GM19099 (cell line): ENCODE data around the gene IQSEC1.

Source experiments
- POLR2A ChIP-seq: IDR thresholded peaks from 3 replicates; pipeline ENCODE4 v1.6.1; 2011; ENCODE audit warnings: low read depth; ENCODE audit not compliant: insufficient read length; ENCODE audit errors: extremely low read depth

The IQSEC1 gene

DNA sequence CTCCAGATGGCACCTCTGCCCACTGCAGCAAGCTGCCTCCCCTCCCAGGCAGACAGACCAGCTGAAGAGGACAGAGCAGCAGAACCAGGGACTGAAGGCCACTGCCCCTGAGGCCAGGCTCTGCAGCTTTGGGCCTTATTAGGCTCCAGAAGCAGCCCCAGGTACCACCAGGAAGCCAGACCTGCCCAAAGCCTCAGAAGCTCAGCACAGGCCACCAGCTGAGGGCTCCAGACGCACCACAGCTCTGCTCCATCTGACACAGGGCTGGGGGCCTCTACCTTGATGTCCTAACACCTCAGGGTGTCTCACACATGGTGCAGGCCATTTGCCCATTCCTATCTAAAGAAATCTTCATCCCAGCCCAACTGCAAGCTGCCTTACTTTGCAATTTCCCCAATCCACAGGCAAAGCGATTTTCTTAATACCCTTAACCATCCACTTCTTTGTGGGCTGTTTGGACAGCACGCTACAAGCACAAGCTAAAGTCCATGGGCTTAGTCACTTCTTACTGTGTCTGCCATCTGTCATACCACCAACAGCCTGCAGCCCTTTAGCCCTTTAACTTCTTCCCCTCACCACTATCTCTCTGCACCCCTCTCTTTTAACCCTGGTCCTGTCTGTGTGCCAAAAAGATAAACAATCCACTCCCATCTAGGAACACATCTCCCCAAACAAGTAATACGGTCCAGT is 112.1 kb downstream of the IQSEC1 start:
- no peak for TF ChIP-seq POLR2A

DNA sequence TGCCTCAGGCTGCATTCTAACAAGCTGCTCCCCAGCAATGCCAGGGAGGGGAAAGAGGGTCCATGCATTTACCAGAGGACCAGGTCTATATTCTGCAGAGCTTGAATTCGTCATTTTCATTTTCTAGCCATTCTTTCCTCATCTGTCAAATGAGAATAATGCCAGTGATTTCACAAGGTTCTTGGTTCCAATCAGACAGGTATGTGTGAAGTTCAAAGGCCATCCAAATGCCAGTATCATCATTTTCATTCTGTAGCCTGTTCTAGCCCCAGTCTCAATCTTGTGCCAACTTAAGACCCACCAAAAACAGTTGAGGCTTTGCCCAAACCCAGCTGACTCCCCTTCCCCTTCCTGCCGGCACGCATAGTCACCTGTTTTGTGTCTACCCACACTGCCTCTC is 112.7 kb downstream of the IQSEC1 start:
- no peak for TF ChIP-seq POLR2A

DNA sequence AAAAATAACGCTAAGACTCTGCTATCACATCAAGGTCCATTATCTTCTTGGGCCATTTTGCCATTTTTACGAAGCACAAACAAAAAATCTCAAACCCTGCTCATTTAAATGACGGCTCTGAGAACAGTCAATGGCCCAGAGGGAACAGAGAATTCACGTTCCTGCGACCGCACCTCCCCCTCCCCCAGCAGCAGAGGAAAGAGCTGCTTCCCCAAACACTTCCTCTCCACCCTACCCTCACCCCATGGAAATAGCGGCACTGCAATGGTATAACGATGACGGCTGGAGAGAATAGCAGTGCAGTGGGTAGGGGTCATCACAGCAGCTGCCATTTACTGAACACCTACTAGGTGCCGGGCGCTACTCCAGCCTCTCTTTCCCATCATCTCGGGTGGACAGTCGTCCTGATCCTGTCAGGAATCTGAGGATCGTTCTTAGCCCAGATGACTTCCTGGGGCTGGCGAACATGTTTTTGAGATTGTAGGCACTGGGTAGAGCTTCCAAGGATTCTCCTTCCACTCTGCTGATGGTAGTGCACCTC is 113.3 kb downstream of the IQSEC1 start:
- no peak for TF ChIP-seq POLR2A

DNA sequence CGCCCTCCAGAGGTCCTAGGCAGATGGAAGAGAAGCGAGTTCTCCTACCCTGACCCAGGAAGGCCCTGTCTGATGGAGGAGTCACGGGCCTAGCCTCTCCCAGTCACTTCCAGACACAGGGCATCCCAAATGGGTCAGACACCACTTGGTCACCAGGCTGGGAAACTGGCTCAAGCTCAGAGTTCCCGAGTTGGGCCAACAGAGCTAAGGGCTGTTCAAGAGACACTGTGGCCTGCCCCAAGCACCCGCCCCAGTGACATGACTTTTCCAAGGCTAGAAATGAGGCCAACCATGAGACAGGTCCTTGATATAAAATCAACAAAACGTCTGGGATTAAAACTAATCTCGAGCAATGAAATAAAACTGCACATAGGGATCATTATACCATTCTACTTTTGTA is 113.8 kb downstream of the IQSEC1 start:
- no peak for TF ChIP-seq POLR2A

DNA sequence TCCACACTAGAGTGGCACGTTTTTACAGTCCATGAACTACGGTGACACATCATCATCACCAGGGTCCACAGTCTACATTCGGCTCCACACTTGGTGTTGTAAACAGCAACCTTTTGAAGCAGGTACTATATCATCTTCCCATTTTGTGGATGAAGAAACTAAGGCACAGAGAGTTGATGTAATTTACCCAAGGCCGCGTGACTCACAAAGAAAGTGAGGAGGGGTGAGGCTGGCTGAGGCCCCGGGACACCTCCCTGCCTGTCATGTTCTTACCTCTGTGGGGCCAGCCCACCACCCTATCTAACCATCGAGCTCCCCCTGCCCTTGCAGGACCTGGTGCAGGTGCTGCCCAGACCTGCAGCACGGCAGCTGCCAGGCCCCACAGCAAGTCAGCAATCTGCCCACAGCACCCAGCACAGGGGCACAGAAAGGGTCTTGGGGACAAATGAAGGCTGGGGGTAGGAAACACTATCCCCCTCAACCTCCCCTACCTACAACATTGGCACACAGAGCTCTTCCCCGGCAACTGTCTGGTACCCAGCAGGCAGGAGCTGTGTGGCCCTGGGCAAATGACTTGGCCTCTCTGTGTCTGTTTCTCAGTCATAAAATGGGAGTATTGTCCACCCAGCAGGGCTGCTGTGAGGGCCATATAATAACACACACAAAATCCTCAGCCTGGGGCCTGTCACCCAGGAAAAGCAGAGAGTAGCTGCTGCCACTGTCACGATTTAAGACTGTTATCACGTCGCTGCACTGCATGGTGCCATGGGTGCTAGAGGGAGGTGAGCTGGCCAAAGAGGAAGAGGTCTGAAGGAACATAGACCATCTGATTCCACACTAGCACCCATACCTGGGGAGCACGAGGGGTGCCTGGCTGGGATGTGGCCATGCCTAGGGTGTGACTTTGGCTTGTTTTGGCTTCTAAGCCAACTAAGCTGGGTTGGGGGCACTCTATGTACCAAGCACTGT is 115.1 kb downstream of the IQSEC1 start:
- TF ChIP-seq POLR2A = no peak

DNA sequence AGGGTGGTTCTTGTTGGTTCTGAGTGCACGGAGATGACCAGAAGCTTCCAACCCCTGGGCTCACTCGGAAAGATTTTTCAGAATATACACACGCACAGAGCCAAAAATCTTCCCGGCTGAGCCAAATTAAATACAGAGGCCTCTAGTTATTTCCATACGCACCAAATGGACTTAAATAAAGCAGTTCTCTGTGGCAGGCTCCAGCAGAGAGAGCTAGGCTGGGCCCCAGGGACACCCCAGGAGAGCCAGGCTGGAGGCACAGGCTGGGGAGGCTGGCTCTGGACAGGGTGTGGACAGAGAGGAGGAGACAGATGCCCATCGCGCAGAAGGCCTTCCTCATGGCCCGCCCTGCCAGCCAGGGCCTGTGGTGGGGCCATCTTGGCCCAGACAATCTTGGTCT is 115.9 kb downstream of the IQSEC1 start:
- no peak for TF ChIP-seq POLR2A

DNA sequence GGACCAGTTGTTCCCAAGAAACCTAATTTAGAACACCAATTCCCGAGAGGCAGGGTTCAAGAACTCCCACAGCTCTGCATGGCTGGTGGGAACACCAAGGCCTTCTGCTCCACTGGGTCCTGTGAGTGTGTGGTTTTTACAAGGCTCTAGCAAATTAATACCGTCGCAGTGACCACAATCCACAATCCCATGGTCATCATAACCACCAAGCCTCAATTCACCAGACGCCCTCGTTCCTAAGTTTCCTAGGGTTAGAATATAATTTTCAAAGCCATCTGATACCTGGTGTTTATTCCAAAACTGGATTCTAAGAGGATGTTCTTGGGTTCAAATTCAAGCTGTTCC is 116.9 kb downstream of the IQSEC1 start:
- no peak for TF ChIP-seq POLR2A

DNA sequence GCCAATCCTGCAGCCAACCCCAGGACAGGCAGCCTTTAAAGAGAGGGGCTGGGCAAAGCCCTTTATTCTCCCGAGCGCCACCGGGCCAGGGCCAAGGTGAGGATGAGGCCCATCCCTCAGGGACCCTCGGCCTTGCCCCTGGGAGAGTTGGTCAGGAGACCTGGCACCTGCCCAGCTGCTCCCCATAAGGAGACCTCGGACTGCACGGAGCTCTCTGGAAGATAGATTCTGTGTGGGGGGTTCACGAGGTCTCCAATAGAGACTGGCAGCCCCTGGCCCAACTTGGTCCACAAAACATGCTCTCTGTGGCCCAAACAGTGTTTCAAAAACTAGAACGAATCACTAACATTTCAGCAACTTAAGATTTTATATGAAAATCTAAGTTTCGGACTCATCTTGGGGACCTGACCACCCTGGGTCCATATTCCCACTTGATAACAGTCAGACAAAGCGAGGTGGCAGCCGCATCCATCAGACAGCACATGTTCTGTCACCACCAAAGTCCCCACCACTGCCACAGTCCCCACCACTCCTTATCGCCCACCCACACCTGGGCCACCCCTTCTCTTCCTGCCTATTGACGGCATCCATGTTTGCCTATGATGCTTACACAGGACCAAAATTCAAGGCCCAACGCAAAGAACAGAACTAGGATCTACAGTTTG is 117.4 kb downstream of the IQSEC1 start:
- TF ChIP-seq POLR2A = no peak

DNA sequence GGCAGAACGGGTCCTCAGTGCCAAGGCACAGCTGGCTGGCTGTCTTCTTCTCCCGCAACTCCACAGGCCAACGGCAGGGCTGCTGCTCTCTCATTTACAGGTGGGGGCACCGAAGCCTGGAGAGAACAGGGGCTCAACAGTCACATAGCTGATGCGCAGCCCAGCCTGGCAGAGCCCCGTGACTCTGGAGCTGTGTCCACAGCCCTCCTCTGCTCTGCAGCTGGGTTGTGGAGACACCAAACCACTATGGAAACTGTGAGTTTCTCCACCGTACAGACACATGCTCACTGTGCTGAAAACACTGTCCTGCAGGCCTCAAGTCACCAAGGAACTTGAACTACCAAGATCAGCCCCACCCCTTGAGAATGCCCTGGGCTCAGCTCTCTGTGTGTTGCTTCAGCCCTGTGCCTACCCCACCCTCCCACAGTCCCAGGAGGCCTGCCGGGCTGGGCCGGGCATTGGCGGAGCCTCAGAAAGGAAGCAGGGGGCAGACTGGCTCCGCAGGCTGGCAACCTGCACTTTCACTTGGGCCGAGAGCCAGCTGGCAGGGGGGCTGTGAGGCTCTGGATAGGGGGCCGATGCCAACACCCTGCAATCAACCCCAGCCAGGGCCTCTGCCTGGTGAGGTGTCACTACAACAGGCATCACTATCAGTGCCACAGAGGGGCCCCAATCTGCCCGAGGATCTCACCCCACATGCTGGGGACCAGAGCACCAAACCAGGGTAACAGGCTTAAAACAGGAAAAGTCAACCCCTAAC is 118.2 kb downstream of the IQSEC1 start:
- no peak for TF ChIP-seq POLR2A

DNA sequence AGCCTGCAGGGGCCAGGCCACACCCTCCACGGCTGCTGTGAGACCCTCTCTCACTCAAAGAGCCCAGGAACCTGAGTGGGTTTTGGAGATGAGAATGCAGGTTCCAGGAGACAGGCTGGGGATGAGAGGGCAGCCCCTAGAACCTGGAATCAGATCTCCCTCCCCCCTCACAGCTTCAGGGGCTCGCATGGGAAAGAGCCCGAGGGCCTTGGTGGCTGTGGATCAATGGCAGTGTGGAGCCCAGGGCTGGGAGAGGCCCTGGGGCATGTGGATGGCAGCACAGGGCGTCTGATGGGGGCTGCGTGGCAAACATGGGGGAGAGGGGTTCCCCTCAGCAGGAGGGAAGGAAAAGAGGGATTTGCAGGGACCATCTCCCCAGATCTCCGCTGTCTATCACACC is 119.0 kb downstream of the IQSEC1 start:
- no peak for TF ChIP-seq POLR2A

DNA sequence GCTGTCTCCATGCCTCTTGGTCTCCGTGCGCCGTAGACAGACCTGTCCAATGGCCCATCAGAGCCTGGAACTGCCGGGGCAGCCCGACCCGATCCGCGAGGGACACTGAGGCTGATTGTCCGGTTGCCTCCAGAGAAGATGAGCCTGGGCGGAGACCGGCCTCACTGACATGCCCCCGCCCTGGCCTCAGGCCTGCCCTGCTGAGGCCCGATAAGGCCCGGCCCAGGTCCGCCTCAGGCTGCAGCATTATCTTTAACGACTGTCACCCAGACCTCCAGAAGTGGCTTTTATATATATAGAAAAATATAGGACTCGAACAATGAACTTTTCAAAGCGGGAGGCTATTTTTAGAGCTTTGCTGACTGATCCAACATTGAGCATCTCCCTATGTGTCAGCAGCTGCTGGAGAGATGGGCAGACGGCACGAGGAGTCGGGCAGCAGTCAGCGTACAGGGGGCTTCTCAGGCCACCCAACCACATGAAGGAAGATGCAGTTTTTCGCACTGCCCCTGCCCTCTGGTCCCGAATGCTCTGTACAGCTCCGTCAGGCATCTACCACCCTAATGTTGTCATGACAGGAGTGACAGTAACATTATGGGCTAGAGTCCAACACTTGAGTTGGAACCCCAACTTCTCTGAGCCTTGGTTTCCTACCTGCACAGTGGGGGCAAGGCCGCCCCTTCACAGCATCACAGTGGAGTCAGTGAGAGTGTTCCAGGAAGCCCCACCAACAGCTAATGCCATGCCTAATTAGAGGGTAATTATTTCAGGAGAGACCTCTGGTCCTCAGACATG is 119.8 kb downstream of the IQSEC1 start:
- TF ChIP-seq POLR2A = no peak

DNA sequence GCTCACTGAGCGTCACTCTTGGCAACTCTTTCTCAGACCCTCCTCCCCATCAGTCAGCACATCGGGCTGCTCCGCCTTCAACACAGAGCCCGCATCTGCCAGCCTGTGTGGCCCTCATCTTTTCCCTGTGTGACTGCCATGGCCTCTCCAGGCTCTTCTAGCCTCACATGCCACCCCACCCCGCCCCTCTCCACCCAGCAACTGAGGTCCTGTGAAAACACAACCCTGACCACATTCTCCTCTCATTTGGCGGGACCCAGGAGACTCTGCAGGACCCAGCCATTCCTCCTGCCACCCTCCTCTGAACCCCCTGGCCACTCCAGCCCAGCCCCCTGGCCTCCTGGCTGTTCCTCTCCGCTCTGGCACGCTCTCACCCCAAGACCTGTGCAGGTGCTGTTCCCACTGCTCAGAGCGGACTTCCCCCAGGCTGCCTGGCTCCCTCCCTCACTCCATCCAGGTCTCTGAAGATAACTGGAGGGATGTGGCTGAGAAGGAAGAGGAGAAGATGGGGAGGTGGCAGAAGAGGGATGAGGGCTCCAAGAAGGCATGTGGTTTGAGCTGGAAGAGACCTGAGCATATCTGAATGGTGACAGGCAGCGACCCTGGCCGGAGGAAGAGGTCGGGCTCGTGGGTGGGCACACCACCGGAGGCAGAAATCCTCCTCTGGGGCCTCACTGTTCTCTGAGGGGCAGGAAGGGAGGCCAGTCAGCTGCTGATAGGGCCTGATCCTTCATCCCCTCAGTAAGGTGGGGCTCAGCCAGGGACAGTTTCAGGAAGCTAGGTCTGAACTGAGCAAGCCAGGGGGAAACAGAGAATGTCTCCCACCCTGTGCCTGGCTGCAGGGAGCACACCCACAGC is 120.7 kb downstream of the IQSEC1 start:
- TF ChIP-seq POLR2A = no peak
